Natural killer cell (primary cell): ENCODE data around the gene TRAPPC11. TPM values are rescaled to one million over a fixed set of nuclear protein-coding genes. Genes with fewer than 3 reads are reported as not detected.

Experiments
- ATAC-seq, 3 donors: fragments of 150-1000 bp in 2 of 3; fragments of 200-7000 bp in 1 of 3; cut with Tn5 transposase; 1 replicate in 1 of 3; 2 replicates in 2 of 3; pipeline ENCODE4 v1.10.0; 2021; ENCODE audit warnings: mild to moderate bottlenecking in 2 of 3, moderate library complexity in 2 of 3
- DNase-seq, 2 donors: peaks; one replicate each; pipeline versions ENCODE4 v3.0.0 to v3.0.0-alpha.2; 2013 to 2021; ENCODE audit warnings: mixed read lengths in 1 of 2
- H3K27ac ChIP-seq: one replicate; pipeline ENCODE4 v1.5.1; 2013; ENCODE audit warnings: mild to moderate bottlenecking, low read length
- H3K27me3 ChIP-seq: one replicate; pipeline ENCODE4 v1.6.1; 2013; ENCODE audit warnings: low read length; ENCODE audit not compliant: control insufficient read depth, insufficient read depth
- H3K36me3 ChIP-seq: one replicate; pipeline ENCODE4 v1.6.1; 2013; ENCODE audit warnings: low read length; ENCODE audit not compliant: control insufficient read depth, insufficient read depth
- H3K4me1 ChIP-seq: one replicate; pipeline ENCODE4 v1.6.1; 2013; ENCODE audit warnings: low read length; ENCODE audit not compliant: control insufficient read depth, insufficient read depth
- H3K4me3 ChIP-seq: one replicate; pipeline ENCODE4 v1.5.1; 2013; ENCODE audit warnings: low read length
- H3K9me3 ChIP-seq: one replicate; pipeline ENCODE4 v1.6.1; 2013; ENCODE audit warnings: low read length; ENCODE audit not compliant: control insufficient read depth, insufficient read depth
- H3K27ac Mint-ChIP-seq, 2 donors: one replicate each; pipeline ENCODE4 v1.8.0; 2022; ENCODE audit warnings: mild to moderate bottlenecking in 2 of 2, mixed read lengths in 2 of 2, moderate library complexity in 1 of 2
- H3K27me3 Mint-ChIP-seq, 2 donors: one replicate each; pipeline ENCODE4 v1.8.0; 2022; ENCODE audit warnings: low read depth in 2 of 2, mixed read lengths in 2 of 2
- H3K36me3 Mint-ChIP-seq: one replicate; pipeline ENCODE4 v1.8.0; 2022; ENCODE audit warnings: mixed read lengths
- H3K4me1 Mint-ChIP-seq, 2 donors: one replicate each; pipeline ENCODE4 v1.8.0; 2022; ENCODE audit warnings: mixed read lengths in 2 of 2
- H3K4me3 Mint-ChIP-seq: one replicate; pipeline ENCODE4 v1.8.0; 2022; ENCODE audit warnings: mild to moderate bottlenecking, moderate library complexity, mixed read lengths
- H3K9me3 Mint-ChIP-seq, 2 donors: one replicate each; pipeline ENCODE4 v1.8.0; 2022; ENCODE audit warnings: mixed read lengths in 2 of 2
- CTCF ChIP-seq: fragments of 200-600 bp; IDR thresholded peaks from one replicate; pipeline ENCODE4 v1.8.0; 2022; ENCODE audit warnings: antibody characterized with exemption
- WGBS: methylation state at CpG from one replicate; pipeline ENCODE4 v1.1.7; 2013; ENCODE audit warnings: missing lambda C conversion rate; ENCODE audit not compliant: insufficient coverage; 5-methylcytosine and 5-hydroxymethylcytosine counted together
- intact Hi-C: fragments of 100-400 bp; cut with micrococcal nuclease; formaldehyde crosslinking; loops from one replicate; pipeline ENCODE4 v1.14.2; 2022
- total RNA-seq, 4 donors: library from RNA; stranded (reverse); fragments of 120-200 nt in 1 of 4; gene quantifications; one replicate each; pipeline versions ENCODE4 v1.2.3 to v1.2.4, GENCODE V29; 2013 to 2022

The TRAPPC11 gene
- total RNA-seq, 3 donors from 2014 or later (not counting 1 experiment from before 2014, with no cell fraction given) = 33.4 to 41.7 (median 36.8) TPM

- ATAC-seq = no peak
- Histone ChIP-seq H3K27me3 (no peaks in the 10 kb centered on the region), H3K9me3 (no peaks in the 10 kb centered on the region), H3K4me1 (no peaks in the 10 kb centered on the region), H3K36me3 (peaks cover 31% of the 10 kb centered on the region), H3K4me3 (no peak overlapping the region), H3K27ac (no peak overlapping the region)
- no peaks in the 10 kb centered on the region for H3K4me1 Mint-ChIP-seq
- TF ChIP-seq CTCF = no peak
- no peak overlapping the region for H3K27ac Mint-ChIP-seq
- peaks cover 15% of the 10 kb centered on the region for H3K36me3 Mint-ChIP-seq
- no peaks in the 10 kb centered on the region for H3K27me3 Mint-ChIP-seq
- intact Hi-C loops = no loop called here
- no peak for DNase-seq
- H3K9me3 Mint-ChIP-seq = no peaks in the 10 kb centered on the region
- 94% methylated on average over 7 of the region's 7 CpGs for WGBS
- H3K4me3 Mint-ChIP-seq = no peak overlapping the region
These were observed 55.5 kb downstream of the TRAPPC11 start for GRCh38 chr4:183714626-183715025.

GRCh38 chr4:183716302-183716701 lies 57.2 kb downstream of the TRAPPC11 start:
- Mint-ChIP-seq H3K27me3 (no peaks in the 10 kb centered on the region), H3K4me1 (peaks cover 2 to 3% of the 10 kb centered on the region in 2 donors), H3K36me3 (peaks cover 15% of the 10 kb centered on the region), H3K27ac (no peak overlapping the region), H3K9me3 (no peaks in the 10 kb centered on the region), H3K4me3 (no peak overlapping the region)
- no peak for TF ChIP-seq CTCF
- Histone ChIP-seq H3K27ac (no peak overlapping the region), H3K9me3 (no peaks in the 10 kb centered on the region), H3K27me3 (no peaks in the 10 kb centered on the region), H3K4me1 (peaks cover 2% of the 10 kb centered on the region), H3K4me3 (no peak overlapping the region), H3K36me3 (peaks cover 23% of the 10 kb centered on the region)
- no peak for DNase-seq
- WGBS = 94% methylated on average over 4 of the region's 4 CpGs
- ATAC-seq = no peak
- intact Hi-C loops = no loop called here

GRCh38 chr4:183718876-183719275 lies 59.8 kb downstream of the TRAPPC11 start:
- Histone ChIP-seq H3K36me3 (no peaks in the 10 kb centered on the region), H3K27ac (no peak overlapping the region), H3K4me3 (no peak overlapping the region), H3K27me3 (no peaks in the 10 kb centered on the region), H3K9me3 (no peaks in the 10 kb centered on the region), H3K4me1 (peaks cover 21% of the 10 kb centered on the region)
- no peaks in the 10 kb centered on the region for H3K9me3 Mint-ChIP-seq
- H3K27me3 Mint-ChIP-seq = peaks cover 0 to 6% of the 10 kb centered on the region in 2 donors
- H3K36me3 Mint-ChIP-seq = peaks cover 8% of the 10 kb centered on the region
- H3K4me3 Mint-ChIP-seq = no peak overlapping the region
- WGBS = 84% methylated on average over 5 of the region's 5 CpGs
- ATAC-seq (no peak), DNase-seq (no peak)
- peaks cover 15 to 16% of the 10 kb centered on the region in 2 donors for H3K4me1 Mint-ChIP-seq
- H3K27ac Mint-ChIP-seq = no peak overlapping the region
- TF ChIP-seq CTCF = no peak
- intact Hi-C loops = no loop called here
